ENCODE data around the gene OR2S2.
"Not testable (repeated sequence)": the region's sequence is repeated elsewhere in the genome, so short reads cannot be mapped to it uniquely, and the experiment has no call there.

OR2S2 gene

GRCh38 chr9:35993976-35994720 lies 36.2 kb upstream of the OR2S2 start:
- Histone ChIP-seq H3K4me1 (ENCODE audit: control insufficient read depth, insufficient read depth, low read depth, low read length) (peaks cover 3% of the 10 kb centered on the region), H3K36me3 (ENCODE audit: control insufficient read depth in 1 of 2, insufficient read depth in 2 of 2, low read depth in 1 of 2, low read length in 2 of 2) (no peaks in the 10 kb centered on the region), H3K18ac (ENCODE audit: low read depth in 1 of 2, low read length in 2 of 2) (no peak overlapping the region), H3K79me1 (replicated peaks; ENCODE audit: low read length, poor library complexity, severe bottlenecking) (no peaks in the 10 kb centered on the region), H2BK5ac (ENCODE audit: low read depth, low read length, poor library complexity, severe bottlenecking) (no peak overlapping the region), H3K4me3 (ENCODE audit: insufficient read depth in 1 of 2, low read depth in 1 of 2, low read length in 2 of 2) (no peak overlapping the region), H2BK120ac (ENCODE audit: low read depth, low read length) (no peak overlapping the region), H3K27me3 (ENCODE audit: control insufficient read depth in 1 of 2, insufficient read depth in 1 of 2, low read length in 2 of 2) (no peaks in the 10 kb centered on the region), H4K91ac (ENCODE audit: low read length) (no peak overlapping the region), H3K14ac (ENCODE audit: low read length in 2 of 2) (no peak overlapping the region), H2BK15ac (ENCODE audit: low read depth, poor library complexity, severe bottlenecking) (no peak overlapping the region), H2AFZ (ENCODE audit: low read depth, low read length) (no peak overlapping the region), H2AK5ac (ENCODE audit: low read length, severe bottlenecking) (no peak overlapping the region), H3K4ac (ENCODE audit: low read depth in 1 of 2, low read length in 2 of 2) (no peak overlapping the region), H4K8ac (ENCODE audit: low read length) (no peak overlapping the region), H3K9me3 (ENCODE audit: control insufficient read depth, low read length) (peaks cover 11% of the 10 kb centered on the region), H2BK12ac (ENCODE audit: low read length in 2 of 2) (no peak overlapping the region), H3K9ac (ENCODE audit: low read length) (no peak overlapping the region), H3K4me2 (ENCODE audit: low read length, poor library complexity, severe bottlenecking) (no peak overlapping the region), H3K27ac (ENCODE audit: low read length, poor library complexity, severe bottlenecking) (no peak overlapping the region), H3K23ac (ENCODE audit: low read length in 2 of 2) (no peak overlapping the region)
- no peak for DNase-seq
- 92% methylated on average over 4 of the region's 5 CpGs for WGBS

DNA sequence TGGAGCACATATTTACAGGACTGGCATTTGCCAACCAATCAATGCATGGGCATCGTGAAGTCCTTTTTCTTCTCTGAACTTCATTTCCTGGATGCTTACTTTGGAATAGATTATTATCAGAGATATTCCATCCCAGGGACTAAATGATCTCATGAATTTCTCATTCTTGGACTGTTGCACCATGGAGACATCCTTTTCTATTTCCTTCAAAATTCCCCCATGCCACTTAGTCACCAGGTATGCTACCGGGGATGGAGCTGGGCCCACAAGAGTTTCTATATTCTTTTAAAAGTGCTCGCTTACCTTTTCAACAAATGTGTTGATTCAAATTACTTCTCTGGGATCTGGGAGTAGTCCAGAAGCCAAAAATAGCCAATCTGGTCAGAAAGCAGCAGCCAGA lies 35.2 kb upstream of the OR2S2 start:
- 90% methylated on average over 2 of the region's 3 CpGs for WGBS

GRCh38 chr9:35990155-35990554 lies 32.2 kb upstream of the OR2S2 start:
- Histone ChIP-seq H3K9me3 (ENCODE audit: control insufficient read depth, low read length) (no peaks in the 10 kb centered on the region), H2BK12ac (ENCODE audit: low read length in 2 of 2) (no peak overlapping the region), H3K14ac (ENCODE audit: low read length in 2 of 2) (no peak overlapping the region), H3K9ac (ENCODE audit: low read length) (no peak overlapping the region), H3K27me3 (ENCODE audit: control insufficient read depth in 1 of 2, insufficient read depth in 1 of 2, low read length in 2 of 2) (no peaks in the 10 kb centered on the region), H3K27ac (ENCODE audit: low read length, poor library complexity, severe bottlenecking) (no peak overlapping the region), H3K4ac (ENCODE audit: low read depth in 1 of 2, low read length in 2 of 2) (no peak overlapping the region), H4K8ac (ENCODE audit: low read length) (no peak overlapping the region), H2BK120ac (ENCODE audit: low read depth, low read length) (no peak overlapping the region), H2BK5ac (ENCODE audit: low read depth, low read length, poor library complexity, severe bottlenecking) (no peak overlapping the region), H3K4me1 (ENCODE audit: control insufficient read depth, insufficient read depth, low read depth, low read length) (no peaks in the 10 kb centered on the region), H4K91ac (ENCODE audit: low read length) (no peak overlapping the region), H2BK15ac (ENCODE audit: low read depth, poor library complexity, severe bottlenecking) (no peak overlapping the region), H3K23ac (ENCODE audit: low read length in 2 of 2) (no peak overlapping the region), H3K36me3 (ENCODE audit: control insufficient read depth in 1 of 2, insufficient read depth in 2 of 2, low read depth in 1 of 2, low read length in 2 of 2) (no peaks in the 10 kb centered on the region), H3K4me3 (ENCODE audit: insufficient read depth in 1 of 2, low read depth in 1 of 2, low read length in 2 of 2) (no peak overlapping the region), H3K18ac (ENCODE audit: low read depth in 1 of 2, low read length in 2 of 2) (no peak overlapping the region), H3K79me1 (replicated peaks; ENCODE audit: low read length, poor library complexity, severe bottlenecking) (no peaks in the 10 kb centered on the region), H2AK5ac (ENCODE audit: low read length, severe bottlenecking) (no peak overlapping the region), H3K4me2 (ENCODE audit: low read length, poor library complexity, severe bottlenecking) (no peak overlapping the region), H2AFZ (ENCODE audit: low read depth, low read length) (no peak overlapping the region)
- WGBS: 66% methylated on average over 3 of the region's 3 CpGs
- no peak for DNase-seq

More for the DNA sequence above, 35.2 kb upstream of the OR2S2 start:
- not testable (repeated sequence) for H3K14ac ChIP-seq (ENCODE audit: low read length in 2 of 2); H3K9me3 ChIP-seq (ENCODE audit: control insufficient read depth, low read length); H2AFZ ChIP-seq (ENCODE audit: low read depth, low read length); H2BK120ac ChIP-seq (ENCODE audit: low read depth, low read length); H3K4ac ChIP-seq (ENCODE audit: low read depth in 1 of 2, low read length in 2 of 2); H3K23ac ChIP-seq (ENCODE audit: low read length in 2 of 2); H3K18ac ChIP-seq (ENCODE audit: low read depth in 1 of 2, low read length in 2 of 2); H3K79me1 ChIP-seq (replicated peaks; ENCODE audit: low read length, poor library complexity, severe bottlenecking); H3K4me3 ChIP-seq (ENCODE audit: insufficient read depth in 1 of 2, low read depth in 1 of 2, low read length in 2 of 2); H2BK15ac ChIP-seq (ENCODE audit: low read depth, poor library complexity, severe bottlenecking); H3K27me3 ChIP-seq (ENCODE audit: control insufficient read depth in 1 of 2, insufficient read depth in 1 of 2, low read length in 2 of 2); H3K9ac ChIP-seq (ENCODE audit: low read length); DNase-seq; H3K27ac ChIP-seq (ENCODE audit: low read length, poor library complexity, severe bottlenecking); H2BK5ac ChIP-seq (ENCODE audit: low read depth, low read length, poor library complexity, severe bottlenecking); H2BK12ac ChIP-seq (ENCODE audit: low read length in 2 of 2); H4K91ac ChIP-seq (ENCODE audit: low read length); H3K36me3 ChIP-seq (ENCODE audit: control insufficient read depth in 1 of 2, insufficient read depth in 2 of 2, low read depth in 1 of 2, low read length in 2 of 2); H2AK5ac ChIP-seq (ENCODE audit: low read length, severe bottlenecking); H3K4me2 ChIP-seq (ENCODE audit: low read length, poor library complexity, severe bottlenecking); H3K4me1 ChIP-seq (ENCODE audit: control insufficient read depth, insufficient read depth, low read depth, low read length); H4K8ac ChIP-seq (ENCODE audit: low read length)

- Histone ChIP-seq H3K4ac (ENCODE audit: low read depth in 1 of 2, low read length in 2 of 2) (no peak overlapping the region), H3K18ac (ENCODE audit: low read depth in 1 of 2, low read length in 2 of 2) (no peak overlapping the region), H3K4me2 (ENCODE audit: low read length, poor library complexity, severe bottlenecking) (no peak overlapping the region), H2BK12ac (ENCODE audit: low read length in 2 of 2) (no peak overlapping the region), H4K8ac (ENCODE audit: low read length) (no peak overlapping the region), H3K9me3 (ENCODE audit: control insufficient read depth, low read length) (no peaks in the 10 kb centered on the region), H2AK5ac (ENCODE audit: low read length, severe bottlenecking) (no peak overlapping the region), H3K79me1 (replicated peaks; ENCODE audit: low read length, poor library complexity, severe bottlenecking) (no peaks in the 10 kb centered on the region), H3K27ac (ENCODE audit: low read length, poor library complexity, severe bottlenecking) (no peak overlapping the region), H3K14ac (ENCODE audit: low read length in 2 of 2) (no peak overlapping the region), H4K91ac (ENCODE audit: low read length) (no peak overlapping the region), H2BK120ac (ENCODE audit: low read depth, low read length) (no peak overlapping the region), H3K4me3 (ENCODE audit: insufficient read depth in 1 of 2, low read depth in 1 of 2, low read length in 2 of 2) (no peak overlapping the region), H3K9ac (ENCODE audit: low read length) (no peak overlapping the region), H3K4me1 (ENCODE audit: control insufficient read depth, insufficient read depth, low read depth, low read length) (no peaks in the 10 kb centered on the region), H3K36me3 (ENCODE audit: control insufficient read depth in 1 of 2, insufficient read depth in 2 of 2, low read depth in 1 of 2, low read length in 2 of 2) (no peaks in the 10 kb centered on the region), H3K23ac (ENCODE audit: low read length in 2 of 2) (no peak overlapping the region), H3K27me3 (ENCODE audit: control insufficient read depth in 1 of 2, insufficient read depth in 1 of 2, low read length in 2 of 2) (peaks cover 13 to 14% of the 10 kb centered on the region in 2 experiments), H2AFZ (ENCODE audit: low read depth, low read length) (no peak overlapping the region), H2BK15ac (ENCODE audit: low read depth, poor library complexity, severe bottlenecking) (no peak overlapping the region), H2BK5ac (ENCODE audit: low read depth, low read length, poor library complexity, severe bottlenecking) (no peak overlapping the region)
- DNase-seq: no peak
- 100% methylated on average over 1 of the region's 1 CpG for WGBS
Measured at GRCh38 chr9:35984021-35984420, 26.1 kb upstream of the OR2S2 start.
